GM12801 (cell line): ENCODE data around the gene ALOXE3.

Experiments used
- TF ChIP-seq, protein P1 (sequence below): IDR thresholded peaks from one replicate; pipeline ENCODE4 v1.5.1; 2011; ENCODE audit warnings: control low read depth; ENCODE audit not compliant: insufficient read length; ENCODE audit errors: extremely low read depth

The ALOXE3 gene

DNA sequence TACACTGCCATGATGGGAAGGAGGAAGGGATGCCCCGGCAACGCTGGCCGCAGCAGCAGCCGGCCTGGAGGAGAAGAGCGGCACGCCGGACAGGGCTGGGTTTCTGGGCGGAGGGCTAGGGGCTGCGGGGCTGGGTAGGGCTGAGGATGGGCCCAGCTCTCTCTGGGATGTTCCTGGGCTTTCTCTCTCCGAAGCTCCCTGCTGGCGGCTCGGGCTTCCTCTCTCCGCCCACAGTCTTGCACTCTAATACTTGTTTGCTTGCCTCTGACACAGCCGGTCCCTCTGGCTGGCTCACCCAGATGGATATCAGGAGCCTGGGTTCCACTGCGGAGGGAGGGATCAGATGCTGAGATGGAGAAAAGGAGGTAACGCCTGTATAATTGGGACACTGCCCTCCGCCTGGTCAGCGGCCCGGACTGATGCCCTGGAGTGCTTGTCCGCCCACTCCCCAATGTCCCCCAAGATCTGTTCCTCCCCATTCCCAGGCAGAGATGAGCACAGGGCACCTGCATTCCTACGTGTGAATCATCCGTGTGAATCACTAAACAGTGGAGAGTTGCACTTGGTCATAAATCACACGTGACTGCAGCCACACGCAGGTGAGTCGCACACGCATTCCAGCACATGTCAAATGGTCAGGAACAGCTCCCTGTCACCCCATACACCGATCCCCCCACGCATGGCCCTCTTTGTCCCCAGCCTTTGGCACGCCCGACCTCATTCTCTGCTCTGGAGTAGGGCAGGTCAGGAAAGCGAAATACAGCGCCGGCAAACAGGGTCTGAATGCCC, at the start of gene ALOXE3:
Gene ALOXE3, minus strand, starts transcription at position 535 of the 789 bp plus-strand sequence. Its CDS starts 524 bp downstream, at position 11.
- TF ChIP-seq, protein P1, sequence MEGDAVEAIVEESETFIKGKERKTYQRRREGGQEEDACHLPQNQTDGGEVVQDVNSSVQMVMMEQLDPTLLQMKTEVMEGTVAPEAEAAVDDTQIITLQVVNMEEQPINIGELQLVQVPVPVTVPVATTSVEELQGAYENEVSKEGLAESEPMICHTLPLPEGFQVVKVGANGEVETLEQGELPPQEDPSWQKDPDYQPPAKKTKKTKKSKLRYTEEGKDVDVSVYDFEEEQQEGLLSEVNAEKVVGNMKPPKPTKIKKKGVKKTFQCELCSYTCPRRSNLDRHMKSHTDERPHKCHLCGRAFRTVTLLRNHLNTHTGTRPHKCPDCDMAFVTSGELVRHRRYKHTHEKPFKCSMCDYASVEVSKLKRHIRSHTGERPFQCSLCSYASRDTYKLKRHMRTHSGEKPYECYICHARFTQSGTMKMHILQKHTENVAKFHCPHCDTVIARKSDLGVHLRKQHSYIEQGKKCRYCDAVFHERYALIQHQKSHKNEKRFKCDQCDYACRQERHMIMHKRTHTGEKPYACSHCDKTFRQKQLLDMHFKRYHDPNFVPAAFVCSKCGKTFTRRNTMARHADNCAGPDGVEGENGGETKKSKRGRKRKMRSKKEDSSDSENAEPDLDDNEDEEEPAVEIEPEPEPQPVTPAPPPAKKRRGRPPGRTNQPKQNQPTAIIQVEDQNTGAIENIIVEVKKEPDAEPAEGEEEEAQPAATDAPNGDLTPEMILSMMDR, result no peak

DNA sequence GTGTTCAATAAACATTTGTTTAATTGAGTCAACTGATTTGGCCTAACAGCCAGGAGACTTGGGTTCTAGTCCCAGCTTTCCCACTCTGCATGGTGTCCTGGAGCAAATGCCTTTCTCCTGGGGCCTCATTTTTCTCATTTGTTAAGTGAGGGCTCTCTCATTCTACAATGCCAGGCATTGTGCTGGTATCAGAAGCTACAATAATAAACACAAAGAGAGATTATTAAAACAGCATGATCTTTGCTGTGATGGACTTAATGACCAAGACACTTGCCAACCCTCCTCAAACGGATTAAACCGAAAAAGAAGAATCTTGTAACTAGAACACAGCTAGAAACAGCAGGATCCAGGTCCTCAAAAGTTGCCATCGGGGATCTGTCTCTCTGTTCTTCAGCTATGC, 49.2 kb upstream of the ALOXE3 start:
- TF ChIP-seq, protein P1, result no peak

DNA sequence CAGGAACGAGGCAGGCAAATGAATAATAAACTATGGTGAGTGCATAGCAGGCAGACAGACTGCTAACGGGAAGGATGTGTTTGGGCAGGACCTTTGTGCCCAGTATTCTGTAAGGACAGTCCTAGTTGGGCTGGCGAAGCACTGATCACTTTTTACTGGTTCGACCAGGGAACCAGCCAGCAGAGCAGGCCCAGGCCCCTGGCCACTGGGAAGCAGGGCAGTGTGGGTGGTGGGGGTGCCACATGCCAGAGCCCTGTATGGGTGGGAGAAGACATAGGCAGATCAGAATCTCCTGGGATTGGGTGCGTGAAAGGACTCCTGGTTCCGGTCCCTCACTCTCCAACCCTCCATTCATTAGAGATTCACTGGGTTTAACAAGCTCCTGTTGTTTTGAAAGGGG, 48.4 kb upstream of the ALOXE3 start:
- TF ChIP-seq, protein P1, result no peak

DNA sequence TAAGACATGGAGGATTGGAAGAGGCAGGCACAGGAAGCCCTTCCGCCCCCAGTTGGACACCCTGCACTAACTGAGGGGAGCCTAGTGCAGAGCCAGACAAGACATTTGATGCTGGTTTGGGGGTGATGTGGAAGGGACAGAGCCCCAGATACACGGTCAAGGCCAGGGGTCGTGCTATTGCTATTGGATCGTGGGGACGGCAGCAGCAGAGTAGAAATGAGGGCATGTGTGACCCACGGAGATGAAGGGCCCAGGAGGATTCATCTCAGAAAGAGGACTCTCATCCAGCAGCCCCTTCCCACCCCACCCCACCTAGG, 46.5 kb upstream of the ALOXE3 start:
- TF ChIP-seq, protein P1, result no peak

DNA sequence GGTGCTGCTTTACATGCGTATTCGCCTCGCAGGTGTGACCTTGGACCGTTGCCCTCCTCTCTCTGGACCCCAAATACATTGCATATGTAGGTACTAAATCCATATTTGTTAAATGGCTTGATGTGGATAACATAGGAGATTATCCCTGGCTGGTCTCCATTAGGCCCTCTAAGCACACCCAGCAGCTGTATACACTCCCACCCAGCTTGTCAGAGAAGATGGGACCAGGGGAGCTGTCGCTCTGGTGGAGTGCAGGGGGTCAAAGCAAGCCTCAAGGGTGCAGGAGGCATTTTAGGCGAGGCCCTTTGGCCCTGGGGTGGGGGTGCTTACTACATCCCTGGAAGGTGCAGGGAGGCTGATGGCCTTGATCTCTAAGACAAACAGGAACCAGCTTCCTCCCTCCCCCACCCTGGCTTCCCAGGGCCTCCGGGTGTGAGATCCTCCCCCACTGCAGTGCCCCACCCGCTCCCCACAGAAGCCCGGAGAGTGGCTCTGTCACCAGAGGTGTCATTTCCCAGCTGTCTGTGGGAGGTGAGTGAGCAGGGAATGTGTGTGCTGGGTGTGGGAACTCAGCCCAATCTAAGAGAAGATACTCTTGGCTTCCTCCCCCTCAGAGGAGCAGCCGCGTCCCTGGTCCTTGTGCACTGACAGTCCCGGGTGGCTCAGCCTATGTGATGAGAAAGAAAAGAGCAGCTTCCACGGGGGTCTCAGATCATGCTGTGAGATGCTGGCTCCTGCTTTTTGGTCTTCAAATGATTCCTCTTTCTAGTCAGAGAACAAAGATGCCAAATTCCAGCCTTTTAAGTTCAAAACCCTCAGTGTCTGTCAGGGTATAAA, 45.9 kb upstream of the ALOXE3 start:
- TF ChIP-seq, protein P1, result no peak

DNA sequence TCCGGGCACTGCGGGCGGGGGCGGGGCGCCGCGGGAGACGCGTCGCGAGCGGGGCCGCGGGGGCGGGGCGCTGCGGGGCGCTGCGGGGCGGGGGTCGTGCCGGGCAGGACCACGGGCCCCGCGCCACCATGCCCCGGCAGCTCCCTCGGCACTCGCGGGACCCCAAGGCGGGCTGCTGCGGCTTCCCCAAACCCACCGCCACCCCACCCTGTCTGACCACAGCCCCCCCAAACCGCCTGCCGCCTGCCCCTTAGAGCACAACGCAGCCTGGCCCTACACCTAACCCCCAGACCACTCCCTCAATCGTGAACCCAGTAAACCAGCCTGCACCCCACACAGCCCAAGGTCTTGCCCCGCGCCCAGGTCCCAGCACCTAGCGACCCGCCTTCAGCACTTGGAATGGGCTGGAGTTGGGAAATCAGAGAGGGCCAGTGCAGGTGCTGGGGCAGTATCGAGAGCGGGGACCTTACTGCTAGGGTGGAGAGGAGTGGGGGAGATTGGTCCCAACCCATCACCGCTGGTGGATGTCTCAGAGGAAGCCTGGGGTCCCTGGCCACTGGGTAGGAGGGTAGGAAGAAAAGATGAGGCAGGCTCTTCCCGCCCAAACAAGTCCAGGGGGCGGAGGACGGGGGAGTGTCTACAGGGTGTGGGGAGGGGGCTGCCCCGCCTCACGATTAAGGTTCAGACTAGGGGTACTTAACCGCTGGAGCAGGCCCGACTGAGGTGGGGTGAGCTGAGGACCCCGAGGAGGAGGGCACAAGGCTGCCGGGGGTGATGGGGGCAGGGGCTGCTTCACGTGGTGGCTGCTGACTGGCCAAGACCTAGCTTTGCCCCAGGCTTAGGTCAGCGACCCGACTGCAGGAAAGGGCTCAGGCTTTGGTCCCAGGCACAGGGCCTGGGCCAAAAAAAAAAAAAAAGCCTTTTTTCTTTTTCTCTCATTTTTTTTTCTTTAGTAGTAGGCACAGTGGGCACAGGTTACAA, 45.0 kb upstream of the ALOXE3 start:
- TF ChIP-seq, protein P1, result no peak
